ENCODE results near the gene HDAC4. TPM values are rescaled to one million over a fixed set of nuclear protein-coding genes. Genes with fewer than 3 reads are reported as not detected.

Gene HDAC4
- total RNA-seq, 2 donors from 2014 or later, result 9.3 to 139 TPM

DNA sequence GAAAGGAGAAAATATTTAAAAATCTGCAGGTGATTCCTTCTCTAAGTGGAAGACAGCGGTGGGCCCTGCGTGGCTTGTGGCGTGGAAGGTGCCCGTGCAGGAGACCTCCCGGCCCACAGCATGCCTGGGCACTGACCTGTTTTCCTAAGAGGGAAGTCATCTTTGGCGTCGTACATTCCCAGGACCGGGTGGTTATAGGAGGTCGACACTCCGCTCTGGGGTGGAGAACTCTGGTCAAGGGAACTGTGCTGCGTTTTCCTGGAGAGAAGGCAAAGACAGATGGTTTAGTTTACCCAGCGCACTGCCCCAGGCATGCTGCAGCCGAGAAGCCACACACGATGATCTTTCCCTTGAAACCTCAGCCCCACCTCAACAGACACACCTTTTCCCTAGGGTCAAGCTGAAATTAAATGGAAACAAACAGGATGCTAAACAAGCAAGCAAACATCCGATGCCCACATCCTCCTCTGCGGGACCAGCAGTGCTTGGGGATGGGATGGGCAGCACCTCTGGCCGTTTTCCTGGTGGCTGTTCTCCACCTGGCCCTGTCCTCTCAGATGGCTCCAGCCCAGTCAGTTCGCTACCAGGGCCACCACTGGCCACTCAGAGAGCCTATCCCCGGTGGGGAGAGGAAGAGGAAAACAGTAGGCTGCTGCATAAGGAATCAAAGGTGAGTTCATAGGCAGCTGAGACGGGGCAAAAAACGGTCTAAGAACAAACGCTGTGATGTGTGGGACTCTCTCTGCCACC, 244.1 kb downstream of the HDAC4 start:
- ATAC-seq (no peak), DNase-seq (no peak)
- Histone ChIP-seq H3K4me1 (no peaks in the 10 kb centered on the region), H3K36me3 (replicated peaks in 1 of 2; ENCODE audit: insufficient read depth in 1 of 2, low read depth in 2 of 2) (peaks cover 0 to 7% of the 10 kb centered on the region in 2 donors), H3K27ac (no peak overlapping the region), H3K9me3 (no peaks in the 10 kb centered on the region), H3K4me3 (no peak overlapping the region), H3K27me3 (no peaks in the 10 kb centered on the region)
- 83 to 88% methylated on average over 22 of the region's 22 CpGs for WGBS, 2 donors
- intact Hi-C loops (cut with DNase I), result no loop called here
- TF ChIP-seq POLR2A (IDR thresholded peaks at IDR 0.05), result no peak
- TF ChIP-seq, protein P1, sequence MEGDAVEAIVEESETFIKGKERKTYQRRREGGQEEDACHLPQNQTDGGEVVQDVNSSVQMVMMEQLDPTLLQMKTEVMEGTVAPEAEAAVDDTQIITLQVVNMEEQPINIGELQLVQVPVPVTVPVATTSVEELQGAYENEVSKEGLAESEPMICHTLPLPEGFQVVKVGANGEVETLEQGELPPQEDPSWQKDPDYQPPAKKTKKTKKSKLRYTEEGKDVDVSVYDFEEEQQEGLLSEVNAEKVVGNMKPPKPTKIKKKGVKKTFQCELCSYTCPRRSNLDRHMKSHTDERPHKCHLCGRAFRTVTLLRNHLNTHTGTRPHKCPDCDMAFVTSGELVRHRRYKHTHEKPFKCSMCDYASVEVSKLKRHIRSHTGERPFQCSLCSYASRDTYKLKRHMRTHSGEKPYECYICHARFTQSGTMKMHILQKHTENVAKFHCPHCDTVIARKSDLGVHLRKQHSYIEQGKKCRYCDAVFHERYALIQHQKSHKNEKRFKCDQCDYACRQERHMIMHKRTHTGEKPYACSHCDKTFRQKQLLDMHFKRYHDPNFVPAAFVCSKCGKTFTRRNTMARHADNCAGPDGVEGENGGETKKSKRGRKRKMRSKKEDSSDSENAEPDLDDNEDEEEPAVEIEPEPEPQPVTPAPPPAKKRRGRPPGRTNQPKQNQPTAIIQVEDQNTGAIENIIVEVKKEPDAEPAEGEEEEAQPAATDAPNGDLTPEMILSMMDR (IDR thresholded peaks at IDR 0.05), result no peak

DNA sequence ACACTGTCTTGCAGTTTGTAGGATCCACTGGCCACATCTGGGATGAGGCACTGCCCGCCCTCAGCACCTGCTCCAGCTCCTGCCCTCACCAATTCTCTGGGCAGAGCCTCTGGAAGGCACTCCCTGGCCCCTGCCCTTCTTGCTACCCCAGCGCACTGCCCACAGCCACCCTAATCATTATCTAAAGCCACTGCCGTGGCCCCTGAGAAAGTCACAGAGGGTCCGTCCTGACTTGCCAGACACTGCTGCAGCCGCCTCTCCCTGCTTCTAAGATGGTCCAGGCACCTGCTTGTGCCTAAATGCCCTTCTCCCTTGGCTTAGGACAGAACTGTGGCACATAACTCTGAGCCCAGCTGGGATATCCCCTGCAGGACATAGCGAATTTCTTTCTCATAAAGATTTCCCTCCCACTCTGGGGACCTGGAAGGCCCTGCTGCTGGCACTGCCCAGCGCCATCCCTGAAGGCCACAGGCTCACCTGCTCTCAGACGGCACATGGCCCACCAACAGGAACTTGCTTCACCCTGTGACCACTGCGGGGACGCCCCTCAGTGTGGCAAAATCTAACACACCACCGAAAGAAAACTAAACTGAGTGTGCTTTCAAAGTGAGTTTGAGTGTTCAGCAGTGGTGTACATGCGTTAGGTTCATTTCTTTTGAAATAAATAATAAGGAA, 244.9 kb downstream of the HDAC4 start:
- 93 to 95% methylated on average over 11 to 12 of the region's 12 CpGs for WGBS, 2 donors
- Histone ChIP-seq H3K36me3 (replicated peaks in 1 of 2; ENCODE audit: insufficient read depth in 1 of 2, low read depth in 2 of 2) (peaks cover 0 to 7% of the 10 kb centered on the region in 2 donors), H3K27ac (no peak overlapping the region), H3K27me3 (no peaks in the 10 kb centered on the region), H3K4me1 (no peaks in the 10 kb centered on the region), H3K9me3 (no peaks in the 10 kb centered on the region), H3K4me3 (no peak overlapping the region)
- no peak for TF ChIP-seq POLR2A (IDR thresholded peaks at IDR 0.05)
- TF ChIP-seq, protein P1 (IDR thresholded peaks at IDR 0.05), result no peak
- peak in 1 of 4 donors; percentile 4 for DNase-seq
- intact Hi-C loops (cut with DNase I), result no loop called here
- no peak for ATAC-seq

DNA sequence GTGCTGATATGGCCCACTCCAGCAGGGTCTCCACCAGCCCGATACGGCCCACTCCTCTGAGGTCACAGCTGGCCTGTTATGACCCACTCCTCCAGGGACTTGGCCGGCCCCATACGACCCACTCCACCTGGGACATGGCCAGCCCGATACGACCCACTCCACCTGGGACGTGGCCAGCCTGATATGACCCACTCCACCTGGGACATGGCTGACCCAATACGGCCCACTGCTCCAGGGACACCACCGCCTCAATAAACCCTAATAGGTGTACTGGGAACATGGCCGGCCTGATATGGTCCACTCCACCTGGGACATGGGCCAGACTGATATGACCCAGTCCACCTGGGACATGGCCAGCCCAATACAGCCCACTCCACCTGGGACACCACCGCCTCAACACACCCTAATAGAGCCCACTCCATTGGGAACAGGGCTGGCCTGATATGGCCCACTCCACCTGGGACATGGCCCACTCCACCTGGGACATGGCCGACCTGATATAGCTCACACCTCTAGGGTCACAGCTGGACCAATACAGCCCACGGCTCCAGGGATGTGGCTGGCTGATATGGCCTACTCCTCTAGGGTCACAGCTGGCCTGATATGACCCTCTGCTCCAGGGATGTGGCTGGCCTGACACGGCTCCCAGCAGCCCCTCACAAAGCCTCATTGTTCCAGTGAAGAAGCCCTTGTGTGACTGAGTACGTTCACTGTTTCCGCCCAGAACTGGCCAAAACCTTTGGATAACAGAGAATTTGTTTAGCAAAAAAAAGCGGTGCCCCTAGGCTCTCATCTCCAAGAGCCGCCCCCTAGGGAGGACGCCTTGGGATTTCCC, 245.6 kb downstream of the HDAC4 start:
- peaks cover 0 to 7% of the 10 kb centered on the region in 2 donors for H3K36me3 ChIP-seq (replicated peaks in 1 of 2; ENCODE audit: insufficient read depth in 1 of 2, low read depth in 2 of 2)
- no peaks in the 10 kb centered on the region for H3K9me3 ChIP-seq
- ATAC-seq (no peak), DNase-seq (peak in 1 of 4 donors; percentile 4)
- TF ChIP-seq POLR2A (IDR thresholded peaks at IDR 0.05), result no peak
- TF ChIP-seq, protein P1 (IDR thresholded peaks at IDR 0.05), result no peak
- H3K4me1 ChIP-seq, result no peaks in the 10 kb centered on the region
- intact Hi-C loops (cut with DNase I), result no loop called here
- H3K27me3 ChIP-seq, result no peaks in the 10 kb centered on the region
- H3K4me3 ChIP-seq, result no peak overlapping the region
- no peak overlapping the region for H3K27ac ChIP-seq
- 86% methylated on average over 7 to 18 of the region's 19 CpGs for WGBS, 2 donors

DNA sequence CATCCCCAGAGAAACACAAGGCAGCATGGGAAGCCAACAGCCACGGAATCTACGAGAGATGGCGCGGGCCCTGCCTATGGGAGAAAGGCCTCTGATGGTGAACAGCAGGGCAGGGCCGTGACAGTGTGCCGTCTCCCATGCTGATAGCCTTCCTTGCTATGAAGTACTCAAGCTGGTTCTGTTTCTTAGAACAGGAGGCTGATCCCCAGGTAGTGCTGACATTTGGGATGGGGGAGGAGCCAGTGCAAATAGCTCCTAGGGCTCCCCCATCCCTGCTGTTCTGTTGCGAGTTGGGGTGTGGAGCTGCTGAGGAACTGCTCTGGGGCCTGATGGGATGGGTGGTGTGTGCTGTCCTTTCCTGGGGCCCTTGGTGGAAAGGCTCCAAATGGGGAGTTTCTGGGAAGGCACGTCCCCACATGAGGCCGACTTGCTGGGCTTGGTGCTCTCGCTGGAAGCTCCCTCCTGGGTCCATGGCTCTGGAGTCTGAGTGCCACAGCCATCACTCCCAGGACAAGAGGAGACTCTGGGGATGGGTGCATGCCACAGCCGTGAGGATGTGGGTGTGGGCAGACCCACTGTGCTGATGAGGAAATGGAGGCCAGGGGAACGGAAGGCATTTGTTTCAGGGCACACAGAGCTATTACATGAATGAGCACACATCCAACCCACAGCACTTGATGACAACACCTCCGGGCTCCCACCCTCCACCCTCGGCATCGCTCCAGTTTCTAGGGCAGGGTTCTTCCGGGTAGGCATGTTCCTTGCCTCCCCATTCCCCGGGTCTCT, 246.8 kb downstream of the HDAC4 start:
- no peak for ATAC-seq
- DNase-seq, result peak in 1 of 4 donors; percentile 2

More for the DNA sequence above, 246.8 kb downstream of the HDAC4 start:
- H3K4me1 ChIP-seq, result no peaks in the 10 kb centered on the region
- TF ChIP-seq, protein P1 (IDR thresholded peaks at IDR 0.05), result no peak
- no peak for TF ChIP-seq POLR2A (IDR thresholded peaks at IDR 0.05)
- WGBS, 2 donors, result 82 to 87% methylated on average over 15 to 17 of the region's 17 CpGs
- H3K27me3 ChIP-seq, result no peaks in the 10 kb centered on the region
- no peaks in the 10 kb centered on the region for H3K9me3 ChIP-seq
- no peak overlapping the region for H3K4me3 ChIP-seq
- intact Hi-C loops (cut with DNase I), result no loop called here
- peaks cover 0 to 7% of the 10 kb centered on the region in 2 donors for H3K36me3 ChIP-seq (replicated peaks in 1 of 2; ENCODE audit: insufficient read depth in 1 of 2, low read depth in 2 of 2)
- no peak overlapping the region for H3K27ac ChIP-seq
